Tibial artery (tissue), 4 donors: Measurements from ENCODE around the gene KRTAP19-1.

ENCODE experiments used
- DNase-seq, 2 donors: peaks; one replicate each; pipeline ENCODE4 v3.0.0-alpha.2; 2019
- H3K27ac ChIP-seq, 2 donors: fragments of 200-600 bp; sonication (generic) in 1 of 2; 1 replicate in 1 of 2; 2 replicates in 1 of 2; pipeline ENCODE4 v1.5.1; 2018 to 2019; ENCODE audit warnings: mild to moderate bottlenecking in 1 of 2
- H3K27me3 ChIP-seq, 2 donors: fragments of 200-600 bp; sonication (generic) in 1 of 2; one replicate each; pipeline versions ENCODE4 v1.5.1 to v1.6.0; 2016 to 2019
- H3K36me3 ChIP-seq, 3 donors: fragments of 200-600 bp; sonication (generic) in 2 of 3; one replicate each; pipeline ENCODE4 v1.5.1; 2016 to 2019; ENCODE audit warnings: mild to moderate bottlenecking in 2 of 3
- H3K4me1 ChIP-seq, 4 donors: fragments of 200-600 bp; sonication (generic) in 2 of 4; 1 replicate in 3 of 4; 2 replicates in 1 of 4; pipeline ENCODE4 v1.5.1; 2016 to 2019
- H3K4me3 ChIP-seq, 2 donors: fragments of 200-600 bp; sonication (generic) in 1 of 2; 1 replicate in 1 of 2; 2 replicates in 1 of 2; pipeline ENCODE4 v1.5.1; 2018 to 2019; ENCODE audit warnings: mild to moderate bottlenecking in 2 of 2
- H3K9me3 ChIP-seq, 3 donors: fragments of 200-600 bp; sonication (generic) in 1 of 3; one replicate each; pipeline ENCODE4 v1.5.1; 2016 to 2019
- CTCF ChIP-seq, 2 experiments: fragments of 200-600 bp in 1 of 2; fragments of 450-650 bp in 1 of 2; IDR thresholded peaks; one replicate each; pipeline ENCODE4 v1.5.1; 2017 to 2019; ENCODE audit warnings: antibody characterized with exemption in 2 of 2, mild to moderate bottlenecking in 1 of 2, moderate library complexity in 1 of 2
- intact Hi-C: fragments of 100-400 bp; cut with DNase I; formaldehyde crosslinking; loops from one replicate; pipeline ENCODE4 v1.15.0; 2023; ENCODE audit warnings: low total_unique reads

The KRTAP19-1 gene

GRCh38 chr21:30468900-30469714 is 11.1 kb downstream of the KRTAP19-1 start:
- intact Hi-C loops, result no loop called here
- no peak overlapping the region for H3K4me3 ChIP-seq
- no peaks in the 10 kb centered on the region for H3K9me3 ChIP-seq
- TF ChIP-seq CTCF (IDR thresholded peaks at IDR 0.05), result no peak
- H3K4me1 ChIP-seq, result no peaks in the 10 kb centered on the region
- H3K36me3 ChIP-seq, result no peaks in the 10 kb centered on the region
- no peak overlapping the region for H3K27ac ChIP-seq
- H3K27me3 ChIP-seq, result no peaks in the 10 kb centered on the region
- DNase-seq, result no peak

GRCh38 chr21:30463713-30464112 is 16.5 kb downstream of the KRTAP19-1 start:
- Histone ChIP-seq H3K9me3 (no peaks in the 10 kb centered on the region), H3K4me3 (no peak overlapping the region), H3K4me1 (no peaks in the 10 kb centered on the region), H3K27me3 (no peaks in the 10 kb centered on the region), H3K27ac (no peak overlapping the region), H3K36me3 (no peaks in the 10 kb centered on the region)
- no peak for DNase-seq
- intact Hi-C loops, result no loop called here
- peak; percentile 32 to 36 for TF ChIP-seq CTCF (IDR thresholded peaks at IDR 0.05)

- intact Hi-C loops, result no loop called here
- no peaks in the 10 kb centered on the region for H3K4me1 ChIP-seq
- H3K36me3 ChIP-seq, result no peaks in the 10 kb centered on the region
- H3K27ac ChIP-seq, result no peak overlapping the region
- H3K4me3 ChIP-seq, result no peak overlapping the region
- H3K9me3 ChIP-seq, result no peaks in the 10 kb centered on the region
- no peak for DNase-seq
- TF ChIP-seq CTCF (IDR thresholded peaks at IDR 0.05), result no peak
- H3K27me3 ChIP-seq, result no peaks in the 10 kb centered on the region
Measured at GRCh38 chr21:30448514-30448913, 31.7 kb downstream of the KRTAP19-1 start.

GRCh38 chr21:30447056-30447455 is 33.1 kb downstream of the KRTAP19-1 start:
- Histone ChIP-seq H3K9me3 (no peaks in the 10 kb centered on the region), H3K4me3 (no peak overlapping the region), H3K36me3 (no peaks in the 10 kb centered on the region), H3K27ac (no peak overlapping the region), H3K4me1 (no peaks in the 10 kb centered on the region), H3K27me3 (no peaks in the 10 kb centered on the region)
- TF ChIP-seq CTCF (IDR thresholded peaks at IDR 0.05), result no peak
- DNase-seq, result no peak
- intact Hi-C loops, result no loop called here

GRCh38 chr21:30444204-30444603 is 36.0 kb downstream of the KRTAP19-1 start:
- Histone ChIP-seq H3K36me3 (no peaks in the 10 kb centered on the region), H3K4me3 (no peak overlapping the region), H3K9me3 (no peaks in the 10 kb centered on the region), H3K4me1 (no peaks in the 10 kb centered on the region), H3K27ac (no peak overlapping the region), H3K27me3 (no peaks in the 10 kb centered on the region)
- TF ChIP-seq CTCF (IDR thresholded peaks at IDR 0.05), result no peak
- no peak for DNase-seq
- intact Hi-C loops, result no loop called here
